ENCODE data around the gene UBE2QL1. TPM values are rescaled to one million over a fixed set of nuclear protein-coding genes. Genes with fewer than 3 reads are reported as not detected.

The UBE2QL1 gene
- total and polyA plus RNA-seq, 5 donors: 5.5 to 16.7 (median 13.5) TPM

DNA sequence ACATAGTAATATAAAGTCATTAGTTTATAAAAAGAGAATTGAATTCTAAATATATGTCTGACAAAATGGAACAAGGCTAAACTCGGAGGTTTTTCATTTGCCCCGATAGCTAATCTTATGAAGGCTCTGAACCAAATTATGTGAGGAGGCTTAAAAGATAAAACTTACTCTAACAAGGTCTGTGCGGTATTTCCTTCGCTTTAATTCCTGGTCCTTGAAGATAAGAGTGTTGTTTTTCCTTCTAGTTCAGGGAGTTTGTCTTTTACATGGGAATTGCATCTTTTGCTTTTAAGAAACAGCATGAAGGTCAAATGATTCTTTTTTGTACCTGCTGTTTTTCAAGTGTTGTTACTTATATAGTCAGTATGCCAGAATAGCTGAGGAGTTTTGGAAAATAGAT is 68.2 kb downstream of the UBE2QL1 start:
- Histone ChIP-seq H3K4me1 (ENCODE audit: control insufficient read depth, insufficient read depth, low read length) (no peaks in the 10 kb centered on the region), H3K27me3 (ENCODE audit: control insufficient read depth, insufficient read depth) (no peaks in the 10 kb centered on the region), H3K4me3 (ENCODE audit: low read length) (no peak overlapping the region), H3K27ac (ENCODE audit: low read length) (no peak overlapping the region), H3K9me3 (ENCODE audit: control insufficient read depth, low read length) (no peaks in the 10 kb centered on the region)
- ATAC-seq: no peak
- no peak for DNase-seq
- intact Hi-C loops (cut with DNase I): no loop called here
- WGBS: 44% methylated on average over 4 of the region's 4 CpGs

DNA sequence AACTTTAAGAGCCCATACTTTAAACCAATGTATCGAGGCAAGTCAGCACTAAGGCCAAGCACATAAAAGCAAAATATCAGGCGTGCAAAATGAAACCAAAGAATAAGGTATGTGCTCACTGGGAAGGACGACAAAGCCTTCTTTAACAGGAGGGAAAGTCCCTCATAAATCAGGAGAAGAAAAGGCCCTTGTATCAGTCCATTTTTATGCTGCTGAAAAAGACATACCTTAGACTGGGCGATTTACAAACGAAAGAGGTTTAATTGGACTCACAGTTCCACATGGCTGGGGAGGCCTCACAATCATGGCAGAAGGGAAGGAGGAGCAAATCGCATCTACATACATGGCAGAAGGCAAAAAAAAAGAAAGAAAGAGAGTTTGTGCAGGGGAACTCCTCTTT is 68.9 kb downstream of the UBE2QL1 start:
- H3K9me3 ChIP-seq (ENCODE audit: control insufficient read depth, low read length): no peaks in the 10 kb centered on the region
- WGBS: 79% methylated on average over 6 of the region's 6 CpGs
- no peaks in the 10 kb centered on the region for H3K4me1 ChIP-seq (ENCODE audit: control insufficient read depth, insufficient read depth, low read length)
- no peak overlapping the region for H3K4me3 ChIP-seq (ENCODE audit: low read length)
- ATAC-seq (no peak), DNase-seq (no peak)
- H3K27ac ChIP-seq (ENCODE audit: low read length): no peak overlapping the region
- no peaks in the 10 kb centered on the region for H3K27me3 ChIP-seq (ENCODE audit: control insufficient read depth, insufficient read depth)
- intact Hi-C loops (cut with DNase I): no loop called here

DNA sequence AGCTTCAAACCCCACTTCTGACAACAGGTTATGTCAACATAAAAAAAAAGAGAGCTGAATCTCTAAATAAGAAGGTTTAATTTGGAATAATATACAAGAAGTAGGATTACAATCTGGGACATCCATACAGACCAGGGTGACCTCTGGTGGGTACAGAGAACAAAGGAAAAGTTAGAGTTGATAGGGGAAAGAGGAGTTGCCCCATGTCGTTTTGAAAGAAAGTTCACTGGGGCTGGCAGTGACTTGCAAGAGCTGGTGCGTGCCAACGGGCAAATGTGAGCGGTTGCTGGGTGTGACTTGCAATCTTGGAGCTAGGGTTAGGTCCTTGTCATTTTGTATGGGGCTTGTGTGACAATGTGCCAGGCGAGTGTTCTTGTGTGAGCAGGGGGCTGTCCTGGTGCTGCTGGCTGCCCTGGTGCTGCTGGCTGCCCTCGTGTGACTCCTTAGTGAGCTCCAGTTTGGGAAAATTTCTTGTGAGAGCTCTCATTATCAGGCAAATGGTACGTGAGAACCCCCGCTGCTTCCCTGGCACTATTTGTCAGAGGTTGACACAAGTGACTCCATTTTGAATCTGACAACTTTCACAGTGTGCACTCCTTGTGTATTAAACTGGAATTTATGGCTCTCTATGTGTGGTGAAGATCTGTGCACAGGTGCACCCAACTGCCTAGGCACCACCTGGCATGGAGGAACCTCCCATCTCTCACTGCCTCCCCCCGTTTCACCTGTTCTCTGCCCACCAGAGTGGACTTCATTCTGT is 69.8 kb downstream of the UBE2QL1 start:
- Histone ChIP-seq H3K27ac (ENCODE audit: low read length) (no peak overlapping the region), H3K4me1 (ENCODE audit: control insufficient read depth, insufficient read depth, low read length) (no peaks in the 10 kb centered on the region), H3K4me3 (ENCODE audit: low read length) (no peak overlapping the region), H3K9me3 (ENCODE audit: control insufficient read depth, low read length) (no peaks in the 10 kb centered on the region), H3K27me3 (ENCODE audit: control insufficient read depth, insufficient read depth) (no peaks in the 10 kb centered on the region)
- intact Hi-C loops (cut with DNase I): no loop called here
- 74% methylated on average over 9 of the region's 9 CpGs for WGBS
- DNase-seq: no peak
- ATAC-seq: no peak

DNA sequence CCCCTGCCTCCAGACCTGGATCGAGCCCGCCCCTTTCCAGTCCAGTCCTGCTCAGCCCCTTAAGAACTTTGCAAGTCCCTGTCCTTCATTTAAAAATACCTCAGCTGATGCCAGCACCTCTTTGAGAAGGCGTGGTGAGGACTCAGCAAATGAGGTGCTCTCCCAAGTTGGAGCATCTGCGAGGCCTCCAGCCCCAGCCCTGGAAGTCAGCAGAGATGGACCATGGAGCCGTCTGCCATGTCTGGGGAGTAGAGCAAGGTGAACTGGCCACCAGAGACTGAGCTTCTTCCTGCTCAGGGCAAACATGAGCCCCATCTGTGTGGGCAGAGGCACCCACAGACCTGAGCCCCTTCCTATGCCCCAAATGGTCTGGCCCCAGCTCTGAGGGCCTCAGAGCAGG is 71.5 kb downstream of the UBE2QL1 start:
- no peak for DNase-seq
- H3K27me3 ChIP-seq (ENCODE audit: control insufficient read depth, insufficient read depth): no peaks in the 10 kb centered on the region
- no peaks in the 10 kb centered on the region for H3K9me3 ChIP-seq (ENCODE audit: control insufficient read depth, low read length)
- no peak overlapping the region for H3K27ac ChIP-seq (ENCODE audit: low read length)
- intact Hi-C loops (cut with DNase I): loop anchor here in 2 of 4 donors (10.0 kb wide), 2 partner anchors 225 to 1025 kb away; no protein-coding TSS in a partner anchor
- ATAC-seq: no peak
- H3K4me3 ChIP-seq (ENCODE audit: low read length): no peak overlapping the region
- H3K4me1 ChIP-seq (ENCODE audit: control insufficient read depth, insufficient read depth, low read length): no peaks in the 10 kb centered on the region
- WGBS: 82% methylated on average over 5 of the region's 5 CpGs

DNA sequence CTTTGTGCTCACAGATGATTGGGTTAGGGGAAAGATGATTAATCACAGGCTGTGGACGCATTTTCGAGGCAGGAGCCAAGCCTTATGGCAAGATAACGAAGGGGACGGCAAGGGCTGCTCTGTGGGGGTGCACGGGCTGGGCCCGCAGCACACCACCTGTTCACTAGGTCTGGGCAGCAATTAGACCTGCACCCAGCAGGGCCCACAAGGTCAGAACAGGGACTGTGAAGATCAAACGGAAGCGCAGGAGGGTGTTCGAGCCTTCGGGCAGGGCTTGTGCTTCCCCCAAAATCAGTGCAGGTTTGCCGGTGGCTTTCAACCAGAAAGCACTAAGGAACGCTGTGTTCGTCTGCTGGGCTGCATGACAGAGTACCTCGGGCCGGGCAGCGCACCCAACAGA is 73.7 kb downstream of the UBE2QL1 start:
- DNase-seq (no peak), ATAC-seq (no peak)
- WGBS: 76% methylated on average over 16 of the region's 16 CpGs
- Histone ChIP-seq H3K4me3 (ENCODE audit: low read length) (no peak overlapping the region), H3K27me3 (ENCODE audit: control insufficient read depth, insufficient read depth) (no peaks in the 10 kb centered on the region), H3K9me3 (ENCODE audit: control insufficient read depth, low read length) (no peaks in the 10 kb centered on the region), H3K27ac (ENCODE audit: low read length) (no peak overlapping the region), H3K4me1 (ENCODE audit: control insufficient read depth, insufficient read depth, low read length) (no peaks in the 10 kb centered on the region)
- intact Hi-C loops (cut with DNase I): loop anchor here in 2 of 4 donors (10.0 kb wide), 2 partner anchors 228 to 1028 kb away; no protein-coding TSS in a partner anchor

DNA sequence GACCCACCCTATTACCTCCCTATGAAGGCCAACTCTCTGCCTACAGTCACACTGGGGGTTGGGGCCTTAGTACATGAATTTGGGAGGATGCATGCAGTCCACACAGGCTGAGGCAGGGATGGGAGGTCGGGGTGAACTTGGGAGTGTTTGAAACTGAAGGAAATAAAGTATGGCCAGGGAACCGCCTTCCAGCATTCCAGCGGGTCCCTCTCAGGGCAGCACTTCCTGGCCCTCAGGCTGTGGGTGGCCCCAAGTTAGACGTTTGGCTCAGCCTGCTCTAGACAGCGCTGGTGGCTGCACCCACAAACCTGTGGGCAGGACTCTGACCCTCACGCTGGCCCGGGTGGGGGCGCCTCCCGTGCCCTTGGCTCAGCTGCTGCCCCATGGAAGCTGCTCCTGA is 74.3 kb downstream of the UBE2QL1 start:
- no peaks in the 10 kb centered on the region for H3K9me3 ChIP-seq (ENCODE audit: control insufficient read depth, low read length)
- WGBS: 65% methylated on average over 9 of the region's 9 CpGs

DNA sequence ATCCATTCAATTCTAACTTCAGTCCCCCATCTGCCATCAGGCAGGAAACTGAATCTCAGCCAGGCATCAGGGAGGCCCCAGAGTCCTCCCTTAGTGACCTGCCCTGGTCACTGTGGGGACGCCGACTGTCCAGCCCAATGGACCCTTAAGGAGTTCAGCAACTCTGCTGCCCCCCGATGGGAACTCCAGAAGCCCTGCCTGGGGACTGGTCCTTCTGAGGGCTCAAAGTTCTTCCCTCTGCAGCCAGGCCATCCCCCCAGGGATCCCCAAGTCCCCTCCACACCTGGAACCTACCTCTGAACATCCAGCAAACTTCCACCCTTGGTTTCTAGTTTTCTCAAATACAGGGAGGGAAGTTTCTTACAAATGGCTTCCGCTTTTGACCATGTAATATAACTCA is 76.8 kb downstream of the UBE2QL1 start:
- H3K4me3 ChIP-seq (ENCODE audit: low read length): no peak overlapping the region
- H3K9me3 ChIP-seq (ENCODE audit: control insufficient read depth, low read length): no peaks in the 10 kb centered on the region
- intact Hi-C loops (cut with DNase I): loop anchor here in 2 of 4 donors (10.0 kb wide), 2 partner anchors 231 to 1031 kb away; no protein-coding TSS in a partner anchor
- DNase-seq: no peak
- no peaks in the 10 kb centered on the region for H3K27me3 ChIP-seq (ENCODE audit: control insufficient read depth, insufficient read depth)
- no peaks in the 10 kb centered on the region for H3K4me1 ChIP-seq (ENCODE audit: control insufficient read depth, insufficient read depth, low read length)
- no peak for ATAC-seq
- WGBS: 81% methylated on average over 4 of the region's 4 CpGs
- no peak overlapping the region for H3K27ac ChIP-seq (ENCODE audit: low read length)

More for the DNA sequence above, 74.3 kb downstream of the UBE2QL1 start:
- H3K4me3 ChIP-seq (ENCODE audit: low read length): no peak overlapping the region
- no peaks in the 10 kb centered on the region for H3K27me3 ChIP-seq (ENCODE audit: control insufficient read depth, insufficient read depth)
- H3K4me1 ChIP-seq (ENCODE audit: control insufficient read depth, insufficient read depth, low read length): no peaks in the 10 kb centered on the region
- ATAC-seq (no peak), DNase-seq (no peak)
- intact Hi-C loops (cut with DNase I): loop anchor here in 2 of 4 donors (10.0 kb wide), 2 partner anchors 228 to 1028 kb away; no protein-coding TSS in a partner anchor
- H3K27ac ChIP-seq (ENCODE audit: low read length): no peak overlapping the region

DNA sequence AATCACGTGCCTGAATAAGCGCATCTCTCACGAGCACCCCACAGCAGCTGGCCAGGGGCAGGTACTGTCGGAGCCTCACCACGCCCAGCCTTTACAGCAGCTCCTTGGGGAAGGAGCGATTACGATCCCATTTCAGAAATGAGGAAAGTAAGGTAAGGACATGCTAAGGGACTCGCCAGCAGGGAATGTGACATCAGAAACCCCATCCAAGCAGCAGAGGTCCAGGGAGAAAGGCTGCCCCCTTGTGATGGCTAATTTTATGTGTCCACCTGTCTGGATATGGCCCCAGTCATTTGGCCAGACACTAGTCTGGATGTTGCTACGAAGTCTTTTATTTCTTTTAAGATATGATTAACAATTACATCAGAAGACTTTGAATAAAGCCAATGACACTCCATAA is 77.3 kb downstream of the UBE2QL1 start:
- Histone ChIP-seq H3K27me3 (ENCODE audit: control insufficient read depth, insufficient read depth) (no peaks in the 10 kb centered on the region), H3K9me3 (ENCODE audit: control insufficient read depth, low read length) (no peaks in the 10 kb centered on the region), H3K4me3 (ENCODE audit: low read length) (no peak overlapping the region), H3K4me1 (ENCODE audit: control insufficient read depth, insufficient read depth, low read length) (no peaks in the 10 kb centered on the region), H3K27ac (ENCODE audit: low read length) (no peak overlapping the region)
- intact Hi-C loops (cut with DNase I): loop anchor here in 2 of 4 donors (10.0 kb wide), 2 partner anchors 231 to 1031 kb away; no protein-coding TSS in a partner anchor
- WGBS: 56% methylated on average over 9 of the region's 9 CpGs
- peak; percentile 48 to 61 for ATAC-seq
- DNase-seq: no peak

DNA sequence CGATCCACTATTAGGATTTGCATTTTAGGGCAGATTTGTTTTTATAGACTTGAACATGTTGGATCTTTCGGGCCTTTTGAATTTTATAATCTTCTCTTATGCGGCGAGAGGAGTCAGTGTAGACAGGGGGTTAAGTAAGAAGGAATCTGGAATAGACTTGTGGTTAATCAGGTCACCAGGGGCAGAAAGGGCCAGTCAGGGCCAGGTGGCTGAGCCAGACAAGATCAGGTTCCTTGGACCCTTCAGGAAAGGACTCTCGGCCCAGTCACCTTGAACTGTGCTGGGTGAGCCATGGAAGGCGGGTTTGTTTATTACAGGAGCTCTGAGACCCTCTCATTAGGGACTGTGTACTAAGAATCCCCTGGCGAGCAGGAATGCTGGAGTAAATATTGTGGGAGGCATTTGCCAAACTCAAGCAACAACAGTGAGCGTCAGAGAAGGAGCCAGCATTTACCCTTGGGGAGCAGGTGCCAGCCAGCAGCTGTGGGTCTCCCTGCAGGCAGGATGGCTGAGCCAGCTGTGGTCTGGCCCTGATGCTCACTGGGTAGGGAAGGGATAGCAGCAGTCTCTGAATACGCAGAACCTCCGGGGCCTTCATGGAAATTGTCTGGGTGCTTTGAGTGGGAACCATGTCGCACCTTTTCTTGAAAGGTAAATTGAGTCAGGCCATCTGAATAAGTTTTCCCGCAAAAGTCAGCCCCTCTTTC is 79.2 kb downstream of the UBE2QL1 start:
- ATAC-seq (no peak), DNase-seq (no peak)
- intact Hi-C loops (cut with DNase I): loop anchor here in 2 of 4 donors (10.0 kb wide), 2 partner anchors 233 to 1033 kb away; no protein-coding TSS in a partner anchor
- Histone ChIP-seq H3K9me3 (ENCODE audit: control insufficient read depth, low read length) (no peaks in the 10 kb centered on the region), H3K27ac (ENCODE audit: low read length) (no peak overlapping the region), H3K4me1 (ENCODE audit: control insufficient read depth, insufficient read depth, low read length) (no peaks in the 10 kb centered on the region), H3K4me3 (ENCODE audit: low read length) (no peak overlapping the region), H3K27me3 (ENCODE audit: control insufficient read depth, insufficient read depth) (no peaks in the 10 kb centered on the region)
- 80% methylated on average over 12 of the region's 12 CpGs for WGBS

DNA sequence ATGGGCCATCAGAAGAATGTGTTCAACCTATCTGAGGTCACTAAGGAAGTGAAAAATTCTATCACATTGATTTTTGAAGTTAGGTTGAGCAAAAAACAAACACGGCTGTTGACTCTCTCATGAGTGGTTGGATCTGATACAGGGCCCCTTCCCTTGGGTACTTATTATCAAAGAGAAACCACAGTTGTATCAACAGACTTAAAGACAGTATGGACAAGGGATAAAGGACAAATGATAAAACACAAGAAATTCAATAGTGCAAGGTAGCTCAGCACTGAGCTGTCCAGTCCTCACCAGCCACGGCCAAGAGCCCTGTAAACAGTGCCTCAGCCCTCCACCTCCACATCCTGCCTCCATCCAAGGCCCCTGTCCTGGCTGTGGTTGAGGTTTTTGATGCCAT is 86.9 kb downstream of the UBE2QL1 start:
- ATAC-seq: no peak
- H3K4me3 ChIP-seq (ENCODE audit: low read length): no peak overlapping the region
- WGBS: 68% methylated on average over 2 of the region's 2 CpGs

DNA sequence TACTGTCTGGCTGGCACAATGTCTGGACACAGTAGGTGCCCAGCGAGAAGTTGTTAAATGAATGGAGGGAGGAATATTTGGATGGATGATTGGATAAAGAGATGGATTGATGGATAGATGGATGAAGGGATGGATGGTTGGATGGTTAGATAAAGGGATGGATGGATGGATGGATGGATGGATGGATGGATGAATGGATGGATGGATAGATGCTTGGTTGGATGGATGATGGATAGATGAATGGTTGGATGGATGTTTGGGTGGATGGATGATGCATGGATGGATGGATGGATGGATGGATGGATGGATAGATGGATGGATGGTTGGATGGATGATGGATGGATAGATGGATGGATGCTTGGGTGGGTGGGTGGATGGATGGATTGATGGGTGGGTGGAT is 90.4 kb downstream of the UBE2QL1 start:
- intact Hi-C loops (cut with DNase I): no loop called here
- DNase-seq (no peak), ATAC-seq (no peak)
- Histone ChIP-seq H3K27ac (ENCODE audit: low read length) (no peak overlapping the region), H3K4me1 (ENCODE audit: control insufficient read depth, insufficient read depth, low read length) (no peaks in the 10 kb centered on the region), H3K4me3 (ENCODE audit: low read length) (no peak overlapping the region), H3K9me3 (ENCODE audit: control insufficient read depth, low read length) (no peaks in the 10 kb centered on the region), H3K27me3 (ENCODE audit: control insufficient read depth, insufficient read depth) (no peaks in the 10 kb centered on the region)
- WGBS: 98% methylated on average over 1 of the region's 1 CpG

More for the DNA sequence above, 86.9 kb downstream of the UBE2QL1 start:
- Histone ChIP-seq H3K27ac (ENCODE audit: low read length) (no peak overlapping the region), H3K4me1 (ENCODE audit: control insufficient read depth, insufficient read depth, low read length) (no peaks in the 10 kb centered on the region), H3K27me3 (ENCODE audit: control insufficient read depth, insufficient read depth) (no peaks in the 10 kb centered on the region), H3K9me3 (ENCODE audit: control insufficient read depth, low read length) (peaks cover 1% of the 10 kb centered on the region)
- intact Hi-C loops (cut with DNase I): no loop called here
- no peak for DNase-seq

Measured in right cardiac atrium (tissue), 5 donors.